ENCODE measurements around the gene ADAM33. TPM values are rescaled to one million over a fixed set of nuclear protein-coding genes. Genes with fewer than 3 reads are reported as not detected.

Gene ADAM33
- total RNA-seq, 1 donor from 2014 or later, result 87.4 TPM

DNA sequence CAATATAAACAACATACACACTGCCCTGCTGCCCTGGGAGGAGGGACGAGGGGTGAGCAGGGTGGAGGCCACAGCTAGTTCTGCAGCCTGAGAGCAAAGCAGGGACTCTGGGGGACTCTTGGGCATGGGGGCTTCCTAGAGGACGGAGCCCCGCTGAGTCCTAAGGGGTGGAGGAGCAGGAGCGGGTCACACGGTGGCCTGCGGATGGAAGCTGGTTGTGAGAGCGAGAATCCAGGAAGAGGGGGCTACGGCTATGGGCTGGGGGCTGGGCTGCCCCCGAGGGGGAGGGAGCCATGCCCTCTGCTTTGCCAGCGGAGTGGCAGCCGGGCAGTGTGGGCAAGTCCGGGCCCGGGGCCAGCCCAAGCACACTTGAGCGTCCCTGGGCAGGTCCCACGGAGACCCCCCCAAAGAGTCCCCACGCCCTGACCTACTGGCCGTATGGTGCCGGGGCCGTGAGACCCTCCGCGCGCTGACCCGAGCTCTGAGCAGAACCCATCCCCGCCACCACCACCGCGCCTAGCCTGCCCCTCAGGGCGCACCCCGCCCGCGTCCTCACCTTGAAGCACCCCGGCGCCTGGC is 369 bp downstream of the ADAM33 start:
- Mint-ChIP-seq H3K9me3 (no peaks in the 10 kb centered on the region), H3K27me3 (ENCODE audit: low read depth) (peaks cover 52% of the 10 kb centered on the region), H3K4me1 (peaks cover 48% of the 10 kb centered on the region)

DNA sequence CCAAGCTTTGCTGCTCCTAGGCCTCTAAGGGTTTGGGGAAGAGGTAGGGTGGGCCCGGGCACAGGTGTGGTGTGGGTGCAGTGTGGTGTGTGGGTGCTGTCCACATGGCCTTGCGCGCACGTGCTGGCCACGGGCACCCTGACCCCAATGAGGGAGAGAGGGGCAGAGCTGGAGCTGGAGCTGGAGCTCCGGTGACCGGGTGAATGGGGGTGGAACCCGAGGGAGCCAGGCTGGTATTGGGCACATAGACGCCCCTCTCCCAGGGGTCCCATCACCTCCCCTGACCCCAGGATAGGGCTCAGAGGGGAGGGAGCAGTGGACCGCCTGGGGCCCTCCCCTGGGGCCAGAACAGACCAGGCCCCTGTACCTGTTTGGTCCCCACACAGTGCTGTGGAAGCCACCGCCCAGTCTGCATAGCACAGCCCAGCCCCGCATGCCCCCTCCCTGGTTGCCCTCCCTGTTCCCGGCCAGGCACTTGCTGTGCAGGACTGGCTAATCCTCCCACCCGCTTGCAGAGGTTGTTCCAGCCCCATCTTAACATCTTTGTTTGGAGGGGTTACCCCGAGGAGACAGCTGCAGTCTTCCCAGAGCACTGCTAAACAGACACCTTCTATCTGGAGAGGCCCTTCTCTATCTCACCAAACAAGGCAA is 984 bp downstream of the ADAM33 start:
- H3K27me3 Mint-ChIP-seq (ENCODE audit: low read depth), result peaks cover 53% of the 10 kb centered on the region

More for the DNA sequence above, 369 bp downstream of the ADAM33 start:
- Mint-ChIP-seq H3K27ac (peak overlapping the region; percentile 83), H3K36me3 (no peaks in the 10 kb centered on the region), H3K4me3 (peak overlapping the region; percentile 73)
- no peak for DNase-seq (ENCODE audit: low spot score in 2 of 2, unreplicated experiment in 2 of 2)
- TF ChIP-seq, protein P1, sequence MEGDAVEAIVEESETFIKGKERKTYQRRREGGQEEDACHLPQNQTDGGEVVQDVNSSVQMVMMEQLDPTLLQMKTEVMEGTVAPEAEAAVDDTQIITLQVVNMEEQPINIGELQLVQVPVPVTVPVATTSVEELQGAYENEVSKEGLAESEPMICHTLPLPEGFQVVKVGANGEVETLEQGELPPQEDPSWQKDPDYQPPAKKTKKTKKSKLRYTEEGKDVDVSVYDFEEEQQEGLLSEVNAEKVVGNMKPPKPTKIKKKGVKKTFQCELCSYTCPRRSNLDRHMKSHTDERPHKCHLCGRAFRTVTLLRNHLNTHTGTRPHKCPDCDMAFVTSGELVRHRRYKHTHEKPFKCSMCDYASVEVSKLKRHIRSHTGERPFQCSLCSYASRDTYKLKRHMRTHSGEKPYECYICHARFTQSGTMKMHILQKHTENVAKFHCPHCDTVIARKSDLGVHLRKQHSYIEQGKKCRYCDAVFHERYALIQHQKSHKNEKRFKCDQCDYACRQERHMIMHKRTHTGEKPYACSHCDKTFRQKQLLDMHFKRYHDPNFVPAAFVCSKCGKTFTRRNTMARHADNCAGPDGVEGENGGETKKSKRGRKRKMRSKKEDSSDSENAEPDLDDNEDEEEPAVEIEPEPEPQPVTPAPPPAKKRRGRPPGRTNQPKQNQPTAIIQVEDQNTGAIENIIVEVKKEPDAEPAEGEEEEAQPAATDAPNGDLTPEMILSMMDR (IDR thresholded peaks at IDR 0.05; ENCODE audit: unreplicated experiment), result no peak

DNA sequence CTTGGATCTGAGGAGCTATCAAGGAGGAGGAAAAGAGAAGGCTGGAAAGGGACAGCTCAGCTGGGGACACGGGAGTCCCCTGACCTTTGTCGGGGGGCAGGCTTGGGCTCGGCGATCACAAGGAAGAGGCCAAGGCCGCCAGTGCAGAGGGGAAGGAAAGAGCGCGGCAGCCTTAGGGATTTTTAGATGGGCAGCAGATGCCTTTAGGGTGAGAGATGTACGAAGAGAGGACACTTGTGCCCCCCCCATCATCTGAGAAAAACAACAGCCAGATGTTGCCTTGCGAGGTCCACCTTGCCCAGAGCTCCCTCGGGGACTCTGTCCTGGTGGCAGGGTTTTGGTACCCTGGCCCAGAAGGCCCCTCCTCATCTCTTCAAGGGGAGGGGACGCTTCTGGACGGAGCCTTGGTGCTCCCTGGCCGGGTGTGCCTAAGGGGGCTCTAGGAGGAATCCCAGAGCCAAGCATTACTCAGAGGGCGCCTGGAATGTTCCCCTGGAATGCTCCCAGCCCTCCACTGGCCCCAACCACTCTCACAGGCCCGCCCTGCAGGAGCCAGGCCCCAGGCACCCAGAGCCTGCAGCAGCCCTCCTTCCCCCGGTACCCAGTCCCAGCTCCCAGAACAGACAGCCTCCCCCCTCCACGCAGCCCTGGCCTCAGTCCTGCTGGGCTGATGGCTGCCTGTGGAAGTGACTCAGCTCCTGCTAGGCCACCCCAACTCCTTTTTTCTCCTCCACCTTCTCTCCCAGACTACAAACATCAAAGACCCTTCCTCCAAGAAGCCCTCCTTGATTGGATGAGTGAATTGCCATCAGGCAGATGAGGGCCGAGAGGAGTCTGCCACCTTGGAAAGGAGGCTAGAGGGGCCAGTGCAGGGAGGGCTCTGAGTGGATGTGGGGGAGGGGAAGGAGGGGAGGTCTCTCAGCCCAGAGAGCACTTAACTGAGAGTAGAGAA is 1.8 kb downstream of the ADAM33 start:
- DNase-seq (ENCODE audit: low spot score in 2 of 2, unreplicated experiment in 2 of 2), result no peak
- Mint-ChIP-seq H3K4me3 (peak overlapping the region; percentile 59), H3K27me3 (ENCODE audit: low read depth) (peaks cover 57% of the 10 kb centered on the region), H3K9me3 (no peaks in the 10 kb centered on the region), H3K36me3 (no peaks in the 10 kb centered on the region), H3K27ac (peak overlapping the region; percentile 85), H3K4me1 (peaks cover 47% of the 10 kb centered on the region)
- TF ChIP-seq, protein P1 (IDR thresholded peaks at IDR 0.05; ENCODE audit: unreplicated experiment), result no peak

More for the DNA sequence above, 984 bp downstream of the ADAM33 start:
- DNase-seq (ENCODE audit: low spot score in 2 of 2, unreplicated experiment in 2 of 2), result no peak
- Mint-ChIP-seq H3K9me3 (no peaks in the 10 kb centered on the region), H3K27ac (peak overlapping the region; percentile 83), H3K4me1 (peaks cover 47% of the 10 kb centered on the region), H3K4me3 (peak overlapping the region; percentile 73), H3K36me3 (no peaks in the 10 kb centered on the region)
- TF ChIP-seq, protein P1 (IDR thresholded peaks at IDR 0.05; ENCODE audit: unreplicated experiment), result no peak

DNA sequence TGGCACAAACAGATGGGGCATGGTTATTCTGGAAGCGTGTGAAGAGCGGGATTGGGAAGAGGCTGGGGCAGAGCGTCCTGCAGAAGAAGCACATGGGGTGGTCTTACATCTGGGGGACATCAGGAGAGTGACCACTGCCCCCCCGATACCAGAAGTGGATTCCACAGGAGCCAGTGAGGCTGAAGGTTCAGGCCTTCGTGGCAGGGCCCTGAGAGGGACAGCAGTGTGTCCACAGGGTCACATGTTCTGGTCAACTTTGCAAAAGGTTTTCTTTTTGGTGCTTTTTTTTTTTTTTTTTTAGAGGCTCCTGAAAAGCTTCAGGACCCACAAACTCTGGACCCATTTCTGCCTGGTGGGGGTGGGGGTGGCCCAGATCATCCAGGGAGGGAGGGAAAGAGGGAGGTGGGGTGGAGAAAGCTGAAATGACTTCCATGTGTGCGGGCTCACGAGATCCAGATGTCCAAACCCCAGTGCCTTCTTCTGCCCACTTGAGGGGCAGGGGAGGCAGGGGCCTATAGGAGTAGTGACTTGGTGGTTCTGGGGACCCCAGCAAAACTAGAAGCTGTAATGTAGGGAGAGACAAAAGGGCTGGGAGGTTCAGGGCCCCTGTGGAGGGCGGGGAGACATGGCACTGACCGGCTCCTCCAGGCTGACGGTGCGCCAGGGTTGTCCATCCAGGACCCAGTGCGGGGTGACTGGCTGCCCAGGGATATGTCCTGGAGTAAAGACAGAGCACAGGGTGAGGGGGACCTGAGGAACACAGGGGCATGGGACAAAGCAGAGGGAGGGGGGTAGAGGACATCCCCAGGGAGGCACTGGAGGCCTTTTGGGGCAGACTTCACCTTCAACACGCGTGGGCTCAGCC is 2.7 kb downstream of the ADAM33 start:
- TF ChIP-seq, protein P1 (IDR thresholded peaks at IDR 0.05; ENCODE audit: unreplicated experiment), result no peak
- peaks cover 1% of the 10 kb centered on the region for H3K36me3 Mint-ChIP-seq
- no peaks in the 10 kb centered on the region for H3K9me3 Mint-ChIP-seq
- H3K4me1 Mint-ChIP-seq, result peaks cover 42% of the 10 kb centered on the region
- peak overlapping the region; percentile 49 for H3K4me3 Mint-ChIP-seq
- H3K27ac Mint-ChIP-seq, result peak overlapping the region; percentile 85
- DNase-seq (ENCODE audit: low spot score in 2 of 2, unreplicated experiment in 2 of 2), result no peak
- peaks cover 59% of the 10 kb centered on the region for H3K27me3 Mint-ChIP-seq (ENCODE audit: low read depth)

DNA sequence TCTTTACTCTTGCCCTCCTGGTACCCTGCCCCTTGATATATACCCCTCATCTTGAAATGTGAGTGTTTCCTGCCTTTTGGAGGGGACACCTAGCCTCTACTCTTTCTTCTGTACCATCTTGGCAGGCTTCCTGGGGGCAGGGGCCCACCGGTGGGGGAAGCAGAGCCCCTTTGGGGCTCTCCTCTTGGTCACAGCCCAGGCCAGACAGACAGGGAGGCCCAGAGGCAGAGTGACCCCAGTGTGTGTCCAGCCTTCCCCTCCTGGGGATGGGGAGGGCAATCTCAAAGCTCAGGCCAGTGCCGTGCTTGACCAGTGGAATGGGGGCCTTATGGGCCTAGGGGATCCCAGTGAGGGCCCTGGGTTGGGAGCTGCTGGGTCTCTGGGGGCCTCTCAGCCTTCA is 3.6 kb downstream of the ADAM33 start:
- H3K36me3 Mint-ChIP-seq, result peaks cover 1% of the 10 kb centered on the region
- TF ChIP-seq, protein P1 (IDR thresholded peaks at IDR 0.05; ENCODE audit: unreplicated experiment), result no peak
- H3K9me3 Mint-ChIP-seq, result no peaks in the 10 kb centered on the region
- H3K4me3 Mint-ChIP-seq, result no peak overlapping the region
- no peak for DNase-seq (ENCODE audit: low spot score in 2 of 2, unreplicated experiment in 2 of 2)
- H3K4me1 Mint-ChIP-seq, result peaks cover 42% of the 10 kb centered on the region
- peaks cover 56% of the 10 kb centered on the region for H3K27me3 Mint-ChIP-seq (ENCODE audit: low read depth)
- peak overlapping the region; percentile 87 for H3K27ac Mint-ChIP-seq

Measured in mesothelial cell of epicardium (in vitro differentiated cells).